Astrocyte (in vitro differentiated cells and primary cell): ENCODE results near the gene LGALS8.

Experiments
- EZH2 ChIP-seq: IDR thresholded peaks from 2 replicates; pipeline ENCODE4 v1.6.1; 2012; ENCODE audit warnings: mild to moderate bottlenecking, low read length, inconsistent platforms; ENCODE audit not compliant: insufficient read depth
- TF ChIP-seq, protein P1 (sequence below): IDR thresholded peaks from 2 replicates; pipeline ENCODE4 v1.5.1; 2011; ENCODE audit warnings: low read depth, mild to moderate bottlenecking, inconsistent platforms, low read length, moderate library complexity; ENCODE audit not compliant: insufficient read depth

- TF ChIP-seq, protein P1, sequence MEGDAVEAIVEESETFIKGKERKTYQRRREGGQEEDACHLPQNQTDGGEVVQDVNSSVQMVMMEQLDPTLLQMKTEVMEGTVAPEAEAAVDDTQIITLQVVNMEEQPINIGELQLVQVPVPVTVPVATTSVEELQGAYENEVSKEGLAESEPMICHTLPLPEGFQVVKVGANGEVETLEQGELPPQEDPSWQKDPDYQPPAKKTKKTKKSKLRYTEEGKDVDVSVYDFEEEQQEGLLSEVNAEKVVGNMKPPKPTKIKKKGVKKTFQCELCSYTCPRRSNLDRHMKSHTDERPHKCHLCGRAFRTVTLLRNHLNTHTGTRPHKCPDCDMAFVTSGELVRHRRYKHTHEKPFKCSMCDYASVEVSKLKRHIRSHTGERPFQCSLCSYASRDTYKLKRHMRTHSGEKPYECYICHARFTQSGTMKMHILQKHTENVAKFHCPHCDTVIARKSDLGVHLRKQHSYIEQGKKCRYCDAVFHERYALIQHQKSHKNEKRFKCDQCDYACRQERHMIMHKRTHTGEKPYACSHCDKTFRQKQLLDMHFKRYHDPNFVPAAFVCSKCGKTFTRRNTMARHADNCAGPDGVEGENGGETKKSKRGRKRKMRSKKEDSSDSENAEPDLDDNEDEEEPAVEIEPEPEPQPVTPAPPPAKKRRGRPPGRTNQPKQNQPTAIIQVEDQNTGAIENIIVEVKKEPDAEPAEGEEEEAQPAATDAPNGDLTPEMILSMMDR, result no peak
- TF ChIP-seq EZH2, result no peak
Observed at GRCh38 chr1:236522937-236523703, 662 bp upstream of the LGALS8 start.
